GM13977 (cell line): Measurements from ENCODE around the gene KCNH5.

Experiments
- DNase-seq: peaks from one replicate; pipeline ENCODE4 v3.0.0; 2012; ENCODE audit warnings: low spot score
- CTCF ChIP-seq: IDR thresholded peaks from 2 replicates; pipeline ENCODE4 v1.5.1; 2012; ENCODE audit warnings: mild to moderate bottlenecking, control low read depth; ENCODE audit not compliant: insufficient read depth; ENCODE audit errors: extremely low read depth, missing control alignments
- in situ Hi-C: fragments of 300-500 bp; cut with MboI; formaldehyde crosslinking; loops from one replicate; pipeline ENCODE4 v1.12.0; 2022; ENCODE audit warnings: low sequenced_read_pairs, low pct_unique_long_range_greater_than_20kb, mixed read lengths, inconsistent platforms; ENCODE audit not compliant: unreplicated experiment

KCNH5 gene

GRCh38 chr14:62722406-62722805 is 322.9 kb downstream of the KCNH5 start:
- no peak for TF ChIP-seq CTCF
- in situ Hi-C loops, result no loop called here
- no peak for DNase-seq

- TF ChIP-seq CTCF, result no peak
- DNase-seq, result no peak
- in situ Hi-C loops, result no loop called here
These were observed 326.6 kb downstream of the KCNH5 start for GRCh38 chr14:62718629-62719028.

- no peak for DNase-seq
These were observed 333.8 kb downstream of the KCNH5 start for GRCh38 chr14:62711351-62712023.

GRCh38 chr14:62710811-62711210 is 334.4 kb downstream of the KCNH5 start:
- in situ Hi-C loops, result no loop called here
- no peak for TF ChIP-seq CTCF
- DNase-seq, result no peak

More at GRCh38 chr14:62711351-62712023, 333.8 kb downstream of the KCNH5 start:
- in situ Hi-C loops, result no loop called here
- no peak for TF ChIP-seq CTCF

- in situ Hi-C loops, result no loop called here
- no peak for TF ChIP-seq CTCF
- DNase-seq, result no peak
These were observed 335.5 kb downstream of the KCNH5 start for GRCh38 chr14:62709773-62710172.

GRCh38 chr14:62706217-62706616 is 339.0 kb downstream of the KCNH5 start:
- in situ Hi-C loops, result no loop called here
- TF ChIP-seq CTCF, result no peak
- no peak for DNase-seq
